Right cardiac atrium (tissue), 5 donors: ENCODE results near the gene TRDMT1. TPM values are rescaled to one million over a fixed set of nuclear protein-coding genes. Genes with fewer than 3 reads are reported as not detected.

ENCODE experiments used
- ATAC-seq, 2 donors: fragments of 200-7000 bp; cut with Tn5 transposase; one replicate each; pipeline versions ENCODE4 v1.8.0 to v1.9.1; 2020; ENCODE audit warnings: moderate library complexity in 2 of 2, mild to moderate bottlenecking in 1 of 2
- DNase-seq, 3 donors: peaks; one replicate each; pipeline ENCODE4 v3.0.0-alpha.2; 2020
- H3K27ac ChIP-seq: one replicate; pipeline ENCODE4 v1.5.1; 2013; ENCODE audit warnings: mild to moderate bottlenecking, low read length, control low read depth, moderate library complexity
- H3K27me3 ChIP-seq: one replicate; pipeline ENCODE4 v1.6.1; 2013; ENCODE audit not compliant: control insufficient read depth, insufficient read depth
- H3K4me1 ChIP-seq: one replicate; pipeline ENCODE4 v1.6.1; 2013; ENCODE audit warnings: low read length; ENCODE audit not compliant: control insufficient read depth, insufficient read depth
- H3K4me3 ChIP-seq: one replicate; pipeline ENCODE4 v1.5.1; 2013; ENCODE audit warnings: low read length, control low read depth
- H3K9me3 ChIP-seq: one replicate; pipeline ENCODE4 v1.6.1; 2013; ENCODE audit warnings: low read length; ENCODE audit not compliant: control insufficient read depth
- WGBS: extraction: QIAGEN DNeasy Blood & Tissue Kit; methylation state at CpG from one replicate; pipeline ENCODE4 v1.1.7; 2013; 5-methylcytosine and 5-hydroxymethylcytosine counted together
- intact Hi-C, 4 donors: fragments of 100-400 bp; cut with DNase I; formaldehyde crosslinking; loops; one replicate each; pipeline versions ENCODE4 v1.11.0 to v1.14.0; 2022 to 2023
- polyA plus RNA-seq: library from polyadenylated mRNA; stranded (reverse); fragments of 200-250 nt; gene quantifications from one replicate; pipeline ENCODE4 v1.2.3, GENCODE V29; 2013
- total RNA-seq, 4 donors: library from RNA; stranded (reverse); fragmentation: NEBNext Ultra II Directional; extraction: Animal tissue kit (Norgen Biotek cat#: 25700); gene quantifications; one replicate each; pipeline ENCODE4 v1.2.1, GENCODE V29; 2021
- donor health status: healthy with polysubstance abuse.
- donor health status: DM: no; HTN: yes; CAD: no.
- donor health status: DM: no; HTN: no; CAD: no.
- donor health status: DM: no; HTN: yes; CAD: no; lungs with severe emphysema.
- donor health status: DM: yes; HTN: yes; CAD: no.

TRDMT1 gene
- total and polyA plus RNA-seq, 5 donors, result 2.1 to 6.9 (median 4.9) TPM

DNA sequence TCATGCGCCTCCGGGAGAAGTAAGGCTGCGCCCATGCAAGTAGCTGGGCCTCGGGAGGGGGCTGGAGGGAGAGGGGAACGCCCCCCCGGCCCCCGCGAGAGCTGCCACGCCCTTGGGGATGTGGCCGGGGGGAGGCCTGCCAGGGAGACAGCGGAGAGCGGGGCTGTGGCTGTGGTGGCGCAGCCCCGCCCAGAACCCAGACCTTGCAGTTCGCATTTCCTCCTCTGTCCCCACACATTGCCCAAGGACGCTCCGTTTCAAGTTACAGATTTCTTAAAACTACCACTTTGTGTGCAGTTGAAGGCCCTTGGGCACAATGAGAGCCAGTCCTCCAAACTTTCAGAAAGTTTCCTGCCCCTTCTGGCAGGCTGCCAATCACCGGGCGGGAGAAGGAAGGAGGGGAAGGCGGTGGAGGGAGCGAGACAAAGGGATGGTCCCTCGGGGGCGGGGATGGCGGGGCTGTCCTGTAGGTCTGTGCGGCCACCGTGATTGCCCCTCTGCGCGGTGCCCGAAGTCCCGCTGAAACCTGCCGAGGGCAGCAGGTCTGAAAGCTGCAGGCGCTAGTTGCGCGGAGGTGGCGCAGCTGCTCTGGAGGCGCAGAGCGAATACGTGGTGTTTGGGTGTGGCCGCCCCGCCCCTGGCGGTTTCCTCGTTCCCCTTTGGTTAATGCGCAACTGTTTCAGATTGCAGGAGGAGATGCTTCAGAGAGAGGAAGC, 28.7 kb upstream of the TRDMT1 start:
- ATAC-seq (peak; percentile 57 to 67), DNase-seq (peak; percentile 87 to 93 (median 92))
- Histone ChIP-seq H3K4me3 (peak overlapping the region; percentile 84), H3K27me3 (no peaks in the 10 kb centered on the region), H3K4me1 (peaks cover 4% of the 10 kb centered on the region), H3K9me3 (no peaks in the 10 kb centered on the region), H3K27ac (peak overlapping the region; percentile 91)
- intact Hi-C loops, result loop anchor here in 2 of 4 donors (5.0 to 10.0 kb wide), 2 partner anchors 225 to 338 kb away; no protein-coding TSS in a partner anchor
- WGBS, result under 1% methylated on average over 43 of the region's 43 CpGs

DNA sequence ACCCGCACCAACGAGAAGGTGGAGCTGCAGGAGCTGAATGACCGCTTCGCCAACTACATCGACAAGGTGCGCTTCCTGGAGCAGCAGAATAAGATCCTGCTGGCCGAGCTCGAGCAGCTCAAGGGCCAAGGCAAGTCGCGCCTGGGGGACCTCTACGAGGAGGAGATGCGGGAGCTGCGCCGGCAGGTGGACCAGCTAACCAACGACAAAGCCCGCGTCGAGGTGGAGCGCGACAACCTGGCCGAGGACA, 28.2 kb upstream of the TRDMT1 start:
- WGBS, result under 1% methylated on average over 21 of the region's 21 CpGs
- Histone ChIP-seq H3K27ac (peak overlapping the region; percentile 91), H3K9me3 (no peaks in the 10 kb centered on the region), H3K27me3 (no peaks in the 10 kb centered on the region), H3K4me3 (peak overlapping the region; percentile 84), H3K4me1 (peaks cover 4% of the 10 kb centered on the region)
- no peak for ATAC-seq
- intact Hi-C loops, result loop anchor here in 1 of 4 donors (10.0 kb wide), 1 partner anchor 225 kb away; no protein-coding TSS in a partner anchor
- no peak for DNase-seq

DNA sequence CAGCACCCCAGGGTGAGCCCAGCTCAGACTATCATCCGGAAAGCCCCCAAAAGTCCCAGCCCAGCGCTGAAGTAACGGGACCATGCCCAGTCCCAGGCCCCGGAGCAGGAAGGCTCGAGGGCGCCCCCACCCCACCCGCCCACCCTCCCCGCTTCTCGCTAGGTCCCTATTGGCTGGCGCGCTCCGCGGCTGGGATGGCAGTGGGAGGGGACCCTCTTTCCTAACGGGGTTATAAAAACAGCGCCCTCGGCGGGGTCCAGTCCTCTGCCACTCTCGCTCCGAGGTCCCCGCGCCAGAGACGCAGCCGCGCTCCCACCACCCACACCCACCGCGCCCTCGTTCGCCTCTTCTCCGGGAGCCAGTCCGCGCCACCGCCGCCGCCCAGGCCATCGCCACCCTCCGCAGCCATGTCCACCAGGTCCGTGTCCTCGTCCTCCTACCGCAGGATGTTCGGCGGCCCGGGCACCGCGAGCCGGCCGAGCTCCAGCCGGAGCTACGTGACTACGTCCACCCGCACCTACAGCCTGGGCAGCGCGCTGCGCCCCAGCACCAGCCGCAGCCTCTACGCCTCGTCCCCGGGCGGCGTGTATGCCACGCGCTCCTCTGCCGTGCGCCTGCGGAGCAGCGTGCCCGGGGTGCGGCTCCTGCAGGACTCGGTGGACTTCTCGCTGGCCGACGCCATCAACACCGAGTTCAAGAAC, 27.7 kb upstream of the TRDMT1 start:
- Histone ChIP-seq H3K27me3 (no peaks in the 10 kb centered on the region), H3K27ac (peak overlapping the region; percentile 91), H3K4me1 (peaks cover 4% of the 10 kb centered on the region), H3K4me3 (peak overlapping the region; percentile 84), H3K9me3 (no peaks in the 10 kb centered on the region)
- intact Hi-C loops, result loop anchor here in 1 of 4 donors (10.0 kb wide), 1 partner anchor 224 kb away; no protein-coding TSS in a partner anchor
- WGBS, result under 1% methylated on average over 72 of the region's 72 CpGs
- ATAC-seq, result peak; percentile 90 to 91
- peak; percentile 96 to 97 (median 97) for DNase-seq

DNA sequence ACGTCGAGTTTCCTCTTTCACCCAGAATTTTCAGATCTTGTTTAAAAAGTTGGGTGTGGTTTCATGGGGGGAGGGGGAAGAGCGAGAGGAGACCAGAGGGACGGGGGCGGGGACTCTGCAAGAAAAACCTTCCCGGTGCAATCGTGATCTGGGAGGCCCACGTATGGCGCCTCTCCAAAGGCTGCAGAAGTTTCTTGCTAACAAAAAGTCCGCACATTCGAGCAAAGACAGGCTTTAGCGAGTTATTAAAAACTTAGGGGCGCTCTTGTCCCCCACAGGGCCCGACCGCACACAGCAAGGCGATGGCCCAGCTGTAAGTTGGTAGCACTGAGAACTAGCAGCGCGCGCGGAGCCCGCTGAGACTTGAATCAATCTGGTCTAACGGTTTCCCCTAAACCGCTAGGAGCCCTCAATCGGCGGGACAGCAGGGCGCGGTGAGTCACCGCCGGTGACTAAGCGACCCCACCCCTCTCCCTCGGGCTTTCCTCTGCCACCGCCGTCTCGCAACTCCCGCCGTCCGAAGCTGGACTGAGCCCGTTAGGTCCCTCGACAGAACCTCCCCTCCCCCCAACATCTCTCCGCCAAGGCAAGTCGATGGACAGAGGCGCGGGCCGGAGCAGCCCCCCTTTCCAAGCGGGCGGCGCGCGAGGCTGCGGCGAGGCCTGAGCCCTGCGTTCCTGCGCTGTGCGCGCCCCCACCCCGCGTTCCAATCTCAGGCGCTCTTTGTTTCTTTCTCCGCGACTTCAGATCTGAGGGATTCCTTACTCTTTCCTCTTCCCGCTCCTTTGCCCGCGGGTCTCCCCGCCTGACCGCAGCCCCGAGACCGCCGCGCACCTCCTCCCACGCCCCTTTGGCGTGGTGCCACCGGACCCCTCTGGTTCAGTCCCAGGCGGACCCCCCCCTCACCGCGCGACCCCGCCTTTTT, 26.9 kb upstream of the TRDMT1 start, which contains the start of gene VIM:
Gene VIM, plus strand, starts transcription at position 151 of the 925 bp plus-strand sequence. CDS start 1,182 bp downstream, outside the sequence.
- peak; percentile 81 to 86 for ATAC-seq
- Histone ChIP-seq H3K4me1 (peaks cover 4% of the 10 kb centered on the region), H3K27me3 (no peaks in the 10 kb centered on the region), H3K4me3 (peak within 1 kb of the TSS; percentile 84), H3K9me3 (no peaks in the 10 kb centered on the region), H3K27ac (peak within 1 kb of the TSS; percentile 92)
- WGBS, result under 1% methylated on average over 77 of the region's 77 CpGs
- DNase-seq, result peak; percentile 95 to 96 (median 95)
- intact Hi-C loops, result loop anchor here in 1 of 4 donors (10.0 kb wide), 1 partner anchor 224 kb away; no protein-coding TSS in a partner anchor

DNA sequence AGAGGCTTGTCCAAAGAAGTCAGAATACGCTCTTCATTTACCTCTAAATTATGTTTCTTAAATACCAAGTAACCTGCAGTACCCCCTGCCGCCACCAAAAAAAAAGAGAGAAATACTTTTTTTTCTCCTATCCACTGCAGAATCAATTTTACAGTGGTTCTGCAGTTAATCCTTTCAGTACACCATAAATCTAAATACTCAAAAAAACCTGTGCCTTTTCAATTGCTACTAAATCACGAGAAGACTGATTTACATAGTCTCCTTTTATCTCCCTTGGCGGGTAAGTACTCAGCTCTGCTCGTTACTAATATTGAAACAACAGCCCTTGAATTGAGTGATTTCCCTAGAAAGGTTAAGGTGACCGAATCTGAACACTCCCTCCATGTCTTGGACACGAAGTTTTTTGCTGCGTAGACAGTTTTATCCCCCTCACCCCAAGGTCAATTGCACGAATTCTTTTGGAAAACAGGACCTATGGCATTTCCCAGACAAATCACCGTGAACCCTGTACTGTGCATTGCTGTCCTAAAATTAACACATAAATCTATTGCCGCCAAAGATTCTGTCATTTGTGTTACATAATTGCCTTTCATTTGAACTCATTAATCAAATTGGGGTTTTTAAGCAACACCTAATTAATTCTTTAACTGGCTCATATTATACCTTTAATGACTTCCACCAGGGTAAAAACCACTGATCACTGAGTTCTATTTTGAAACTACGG, 26.1 kb upstream of the TRDMT1 start:
- no peak for ATAC-seq
- H3K4me1 ChIP-seq, result peaks cover 4% of the 10 kb centered on the region

DNA sequence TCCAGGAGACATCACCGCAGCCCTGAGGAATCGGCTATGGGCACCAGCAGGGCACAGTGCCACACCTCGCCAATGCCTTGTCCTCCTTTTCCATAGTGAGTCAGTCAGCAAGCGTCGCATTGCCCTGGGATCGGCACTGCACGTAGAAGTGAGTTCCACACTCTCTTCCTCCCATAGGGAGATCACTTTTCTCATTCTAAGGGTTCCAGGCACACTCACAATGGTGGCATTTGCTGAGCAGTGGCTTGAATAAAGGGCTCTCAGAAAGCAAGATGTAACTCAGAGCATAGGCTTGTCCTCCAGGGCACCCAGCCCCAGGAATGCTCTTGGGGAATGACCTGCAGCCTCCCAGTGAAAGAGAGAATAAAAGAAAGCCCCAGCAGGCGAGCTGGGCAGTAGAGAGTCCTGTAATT, 25.4 kb upstream of the TRDMT1 start:
- Histone ChIP-seq H3K4me3 (peak overlapping the region; percentile 84), H3K27ac (peak overlapping the region; percentile 34), H3K27me3 (no peaks in the 10 kb centered on the region), H3K4me1 (peaks cover 4% of the 10 kb centered on the region), H3K9me3 (no peaks in the 10 kb centered on the region)
- ATAC-seq (no peak), DNase-seq (peak; percentile 35 to 64 (median 56))
- intact Hi-C loops, result loop anchor here in 1 of 4 donors (10.0 kb wide), 1 partner anchor 222 kb away; no protein-coding TSS in a partner anchor
- 79% methylated on average over 8 of the region's 8 CpGs for WGBS

More for the DNA sequence above, 26.1 kb upstream of the TRDMT1 start:
- Histone ChIP-seq H3K4me3 (peak overlapping the region; percentile 84), H3K27me3 (no peaks in the 10 kb centered on the region), H3K9me3 (no peaks in the 10 kb centered on the region), H3K27ac (peak overlapping the region; percentile 92)
- 16% methylated on average over 12 of the region's 12 CpGs for WGBS
- intact Hi-C loops, result loop anchor here in 1 of 4 donors (10.0 kb wide), 1 partner anchor 223 kb away; no protein-coding TSS in a partner anchor
- DNase-seq, result no peak

DNA sequence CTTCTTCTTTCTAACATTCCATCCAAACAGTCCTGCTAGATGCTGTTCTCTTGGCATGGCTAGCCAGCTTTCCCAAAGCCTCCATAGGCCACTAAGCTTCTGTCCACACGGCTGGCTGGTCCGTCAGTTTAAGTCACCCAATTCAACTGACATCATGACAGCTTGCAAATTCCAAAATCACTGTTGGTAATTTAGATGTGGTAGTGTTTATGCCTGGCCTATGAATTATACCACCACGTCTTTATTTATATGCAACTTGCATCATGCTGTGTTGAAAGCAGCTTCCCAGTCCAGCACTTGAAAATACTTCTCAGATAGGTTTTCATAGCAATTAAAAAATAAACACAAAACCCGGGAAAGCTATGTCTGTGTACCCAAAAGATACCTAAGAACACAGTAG, 24.3 kb upstream of the TRDMT1 start:
- Histone ChIP-seq H3K9me3 (no peaks in the 10 kb centered on the region), H3K27me3 (no peaks in the 10 kb centered on the region), H3K4me1 (peaks cover 4% of the 10 kb centered on the region), H3K27ac (no peak overlapping the region), H3K4me3 (no peak overlapping the region)
- intact Hi-C loops, result loop anchor here in 1 of 4 donors (10.0 kb wide), 1 partner anchor 221 kb away; no protein-coding TSS in a partner anchor
- ATAC-seq (no peak), DNase-seq (no peak)
- 84% methylated on average over 4 of the region's 4 CpGs for WGBS

DNA sequence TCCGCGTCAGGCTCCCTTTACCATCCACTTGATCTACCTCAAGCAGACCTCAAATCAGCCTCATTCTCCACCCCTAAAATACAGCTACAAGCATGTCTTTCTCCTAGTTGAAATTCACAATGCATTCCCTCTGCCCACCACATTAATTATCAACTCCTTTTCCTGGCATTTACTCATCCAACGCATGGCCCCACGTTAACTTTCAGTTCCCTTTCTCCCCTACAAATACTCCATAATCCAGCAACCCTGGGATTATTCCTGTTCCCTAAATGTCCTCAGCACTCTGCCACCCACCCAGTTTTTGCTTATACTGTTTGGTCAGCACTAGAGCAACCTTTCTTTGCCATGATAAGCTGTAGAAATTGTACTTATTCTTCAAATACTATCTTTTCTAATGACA, 20.9 kb upstream of the TRDMT1 start:
- Histone ChIP-seq H3K27me3 (no peaks in the 10 kb centered on the region), H3K9me3 (no peaks in the 10 kb centered on the region), H3K4me1 (peaks cover 4% of the 10 kb centered on the region), H3K27ac (no peak overlapping the region), H3K4me3 (no peak overlapping the region)
- ATAC-seq, result no peak
- WGBS, result 70% methylated on average over 4 of the region's 4 CpGs
- intact Hi-C loops, result loop anchor here in 1 of 4 donors (10.0 kb wide), 1 partner anchor 218 kb away; no protein-coding TSS in a partner anchor
- no peak for DNase-seq

DNA sequence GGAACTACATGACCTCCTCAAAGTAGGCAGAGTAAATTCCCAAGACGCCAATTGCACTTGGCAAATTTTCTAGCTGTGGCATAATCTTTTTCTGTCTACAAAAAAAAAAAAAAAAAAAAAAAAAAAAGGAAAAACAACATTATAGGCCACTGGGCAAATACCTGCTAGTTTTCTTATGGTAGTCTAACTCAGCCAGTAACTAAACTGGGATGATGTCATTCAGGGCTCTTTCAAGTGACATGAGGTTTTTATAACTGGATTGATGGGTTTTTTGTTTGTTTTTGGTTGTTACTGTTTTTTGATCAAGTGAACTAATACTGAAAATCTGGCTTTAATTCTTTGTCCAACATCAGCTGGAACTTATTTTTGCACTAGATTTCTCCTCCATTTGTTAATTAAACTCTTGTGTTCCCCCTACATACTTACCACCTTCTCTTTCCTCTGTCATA, 19.2 kb upstream of the TRDMT1 start:
- intact Hi-C loops, result loop anchor here in 1 of 4 donors (10.0 kb wide), 1 partner anchor 216 kb away; no protein-coding TSS in a partner anchor
- 79% methylated on average over 1 of the region's 1 CpG for WGBS

DNA sequence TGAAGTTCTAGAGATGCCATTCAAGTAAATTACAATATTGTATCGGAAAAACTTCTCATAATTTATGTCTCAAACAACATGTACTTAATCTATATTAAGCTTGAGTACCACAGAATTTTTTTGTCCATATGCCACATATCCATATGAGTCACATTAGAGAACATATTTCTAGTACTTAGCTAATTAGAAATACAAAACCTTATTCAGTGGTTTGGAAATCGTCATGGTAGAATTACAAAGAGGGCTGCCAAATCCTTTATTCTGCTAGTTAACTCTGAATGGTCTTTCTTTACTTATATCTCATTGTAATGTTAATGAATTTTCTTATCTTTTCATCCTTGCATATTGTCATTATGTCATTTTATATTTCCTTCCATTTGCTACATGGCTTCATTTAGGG, 17.6 kb upstream of the TRDMT1 start:
- Histone ChIP-seq H3K4me1 (no peaks in the 10 kb centered on the region), H3K9me3 (no peaks in the 10 kb centered on the region), H3K4me3 (no peak overlapping the region), H3K27me3 (no peaks in the 10 kb centered on the region), H3K27ac (no peak overlapping the region)
- ATAC-seq, result no peak
- 81% methylated on average over 2 of the region's 2 CpGs for WGBS
- no peak for DNase-seq
- intact Hi-C loops, result no loop called here

More for the DNA sequence above, 19.2 kb upstream of the TRDMT1 start:
- H3K9me3 ChIP-seq, result no peaks in the 10 kb centered on the region
- DNase-seq (no peak), ATAC-seq (no peak)
- H3K27me3 ChIP-seq, result no peaks in the 10 kb centered on the region
- no peaks in the 10 kb centered on the region for H3K4me1 ChIP-seq
- no peak overlapping the region for H3K4me3 ChIP-seq
- no peak overlapping the region for H3K27ac ChIP-seq
